ENCODE results near the gene TBC1D22B.

Gene TBC1D22B

DNA sequence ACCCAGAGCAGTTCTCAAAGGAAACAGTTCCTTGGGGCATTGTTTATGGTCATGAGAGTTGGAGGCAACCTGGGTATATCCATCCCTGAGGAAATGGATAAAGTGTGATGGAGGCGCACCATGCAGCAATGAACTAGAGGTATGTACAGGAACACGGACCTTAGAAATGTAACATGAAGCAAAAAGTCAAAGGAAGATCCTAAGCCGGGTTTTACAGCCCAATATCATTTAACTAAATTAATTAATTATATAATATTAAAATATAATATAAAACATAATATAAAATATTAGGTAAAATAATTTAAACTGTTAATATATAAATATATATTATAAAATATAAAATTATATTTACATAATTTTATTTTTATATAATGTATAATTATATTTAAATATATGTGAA lies 52.1 kb downstream of the TBC1D22B start:
- no peak for DNase-seq (ENCODE audit: extremely low read depth, low read depth)

DNA sequence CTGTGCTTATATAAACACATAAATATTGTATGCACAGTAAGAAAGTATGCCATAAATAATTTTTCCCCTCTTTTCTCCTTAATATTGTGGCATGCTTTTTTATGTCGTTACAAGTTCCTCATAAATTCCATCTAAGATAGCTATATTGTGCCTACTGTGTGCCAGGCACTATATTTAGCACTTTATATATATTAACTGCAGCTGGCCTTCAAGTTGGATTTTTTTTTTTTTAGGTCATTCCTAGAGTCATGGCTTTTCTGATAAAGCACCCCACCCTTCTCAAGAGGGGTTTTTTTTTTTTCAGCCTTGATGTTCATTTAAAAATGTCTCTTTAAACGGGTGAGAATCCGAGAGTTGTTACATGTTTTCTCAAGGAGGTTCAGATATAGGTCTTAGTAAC lies 53.4 kb downstream of the TBC1D22B start:
- no peak for DNase-seq (ENCODE audit: extremely low read depth, low read depth)
- TF ChIP-seq, protein P1, sequence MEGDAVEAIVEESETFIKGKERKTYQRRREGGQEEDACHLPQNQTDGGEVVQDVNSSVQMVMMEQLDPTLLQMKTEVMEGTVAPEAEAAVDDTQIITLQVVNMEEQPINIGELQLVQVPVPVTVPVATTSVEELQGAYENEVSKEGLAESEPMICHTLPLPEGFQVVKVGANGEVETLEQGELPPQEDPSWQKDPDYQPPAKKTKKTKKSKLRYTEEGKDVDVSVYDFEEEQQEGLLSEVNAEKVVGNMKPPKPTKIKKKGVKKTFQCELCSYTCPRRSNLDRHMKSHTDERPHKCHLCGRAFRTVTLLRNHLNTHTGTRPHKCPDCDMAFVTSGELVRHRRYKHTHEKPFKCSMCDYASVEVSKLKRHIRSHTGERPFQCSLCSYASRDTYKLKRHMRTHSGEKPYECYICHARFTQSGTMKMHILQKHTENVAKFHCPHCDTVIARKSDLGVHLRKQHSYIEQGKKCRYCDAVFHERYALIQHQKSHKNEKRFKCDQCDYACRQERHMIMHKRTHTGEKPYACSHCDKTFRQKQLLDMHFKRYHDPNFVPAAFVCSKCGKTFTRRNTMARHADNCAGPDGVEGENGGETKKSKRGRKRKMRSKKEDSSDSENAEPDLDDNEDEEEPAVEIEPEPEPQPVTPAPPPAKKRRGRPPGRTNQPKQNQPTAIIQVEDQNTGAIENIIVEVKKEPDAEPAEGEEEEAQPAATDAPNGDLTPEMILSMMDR (IDR thresholded peaks at IDR 0.05; ENCODE audit: low read depth, low read length) = no peak

More for the DNA sequence above, 52.1 kb downstream of the TBC1D22B start:
- TF ChIP-seq, protein P1 (IDR thresholded peaks at IDR 0.05; ENCODE audit: low read depth, low read length) = no peak

GRCh38 chr6:37311741-37312473 lies 54.3 kb downstream of the TBC1D22B start:
- TF ChIP-seq, protein P1 (IDR thresholded peaks at IDR 0.05; ENCODE audit: low read depth, low read length) = no peak
- no peak for DNase-seq (ENCODE audit: extremely low read depth, low read depth)

DNA sequence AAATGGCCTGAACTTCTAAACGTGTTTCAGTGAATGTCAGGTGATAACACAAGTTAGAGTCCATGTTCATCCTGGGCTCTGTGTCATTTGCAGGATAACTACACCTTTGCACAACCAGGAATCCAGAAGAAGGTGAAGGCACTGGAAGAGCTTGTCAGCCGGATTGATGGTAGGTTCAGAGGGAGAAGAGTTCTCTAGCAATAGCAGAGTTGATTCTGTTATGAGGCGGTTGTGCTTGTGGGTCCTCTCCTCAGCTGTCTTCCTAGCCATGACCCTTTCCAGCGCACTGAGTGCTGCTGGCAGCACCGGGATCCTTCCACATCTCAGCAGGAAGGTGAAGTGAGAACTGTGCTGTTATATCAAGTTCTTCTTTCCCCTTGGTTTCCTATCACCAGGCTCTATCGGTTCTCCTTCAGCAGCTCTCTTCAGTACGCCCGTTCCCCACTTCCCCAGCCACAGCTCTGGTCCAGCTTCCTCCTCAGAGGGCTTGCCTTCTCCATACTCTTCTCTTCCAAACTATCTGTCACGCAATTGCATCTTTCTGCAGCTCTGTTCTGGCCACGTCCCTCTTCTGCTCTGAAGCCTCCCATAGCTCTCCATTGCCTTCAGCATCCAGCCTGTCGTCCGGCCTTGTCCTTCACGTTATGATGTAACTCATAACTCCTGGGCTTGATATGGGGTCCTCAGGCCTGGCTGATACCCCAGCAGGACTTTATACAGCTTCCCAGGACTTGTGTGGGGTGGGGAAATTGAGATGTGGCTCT lies 56.3 kb downstream of the TBC1D22B start:
- no peak for DNase-seq (ENCODE audit: extremely low read depth, low read depth)
- TF ChIP-seq, protein P1 (IDR thresholded peaks at IDR 0.05; ENCODE audit: low read depth, low read length) = no peak

GRCh38 chr6:37314487-37315156 lies 57.0 kb downstream of the TBC1D22B start:
- DNase-seq (ENCODE audit: extremely low read depth, low read depth) = no peak
- TF ChIP-seq, protein P1 (IDR thresholded peaks at IDR 0.05; ENCODE audit: low read depth, low read length) = peak; percentile 46

DNA sequence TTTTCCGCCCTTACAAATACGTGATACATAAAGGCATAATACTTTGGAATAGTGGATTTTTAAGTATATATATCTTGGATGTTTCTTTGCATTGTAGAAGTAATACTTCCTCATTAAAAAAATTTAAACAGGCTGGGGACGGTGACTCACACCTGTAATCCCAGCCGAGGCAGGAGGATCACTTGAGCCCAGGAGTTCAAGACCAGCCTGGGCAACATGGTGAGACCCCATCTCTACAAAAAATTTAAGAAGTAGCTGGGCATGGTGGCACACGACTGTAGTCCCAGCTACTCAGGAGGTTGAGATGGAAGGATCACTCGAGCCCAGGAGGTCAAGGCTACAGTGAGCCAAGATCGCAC lies 57.6 kb downstream of the TBC1D22B start:
- TF ChIP-seq, protein P1 (IDR thresholded peaks at IDR 0.05; ENCODE audit: low read depth, low read length) = no peak
- DNase-seq (ENCODE audit: extremely low read depth, low read depth) = no peak

DNA sequence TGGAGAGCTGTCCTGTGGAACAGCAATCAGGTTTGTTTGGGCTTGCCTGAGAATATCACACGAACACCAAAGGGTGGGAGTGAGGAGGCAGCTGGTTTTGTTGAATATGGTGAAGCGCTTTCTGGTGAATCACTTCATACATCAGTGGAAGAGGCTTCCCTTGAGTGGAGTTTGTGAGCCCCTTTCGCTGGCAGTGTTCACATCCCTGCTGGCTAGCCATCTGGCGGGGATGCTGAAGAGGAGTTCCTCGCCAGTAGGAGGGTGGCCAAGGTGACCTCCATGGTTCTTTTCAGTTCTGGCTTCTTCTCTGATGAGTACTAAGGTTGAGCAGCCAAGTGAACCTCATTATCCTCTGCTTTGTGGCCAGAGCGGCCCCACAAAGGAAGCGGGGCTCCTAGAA lies 58.5 kb downstream of the TBC1D22B start:
- no peak for DNase-seq (ENCODE audit: extremely low read depth, low read depth)
- TF ChIP-seq, protein P1 (IDR thresholded peaks at IDR 0.05; ENCODE audit: low read depth, low read length) = no peak

Data from AG09319 (cell line).